ENCODE measurements around the gene RMDN2.

RMDN2 gene

GRCh38 chr2:37925063-37925897 lies at the start of gene RMDN2:
Gene RMDN2, plus strand, starts transcription at chr2:37925287. Its CDS starts 3,991 bp downstream, at chr2:37929278.
- DNase-seq (ENCODE audit: low read depth in 2 of 2), result peak; percentile 63 to 74

- no peak for DNase-seq (ENCODE audit: low read depth in 2 of 2)
These were observed 49.6 kb upstream of the RMDN2 start for GRCh38 chr2:37875403-37875906.

- DNase-seq (ENCODE audit: low read depth in 2 of 2), result no peak
These were observed 48.9 kb upstream of the RMDN2 start for GRCh38 chr2:37876227-37876626.

- DNase-seq (ENCODE audit: low read depth in 2 of 2), result no peak
These were observed 47.4 kb upstream of the RMDN2 start for GRCh38 chr2:37877457-37878315.

GRCh38 chr2:37878536-37878935 lies 46.6 kb upstream of the RMDN2 start:
- DNase-seq (ENCODE audit: low read depth in 2 of 2), result no peak

- DNase-seq (ENCODE audit: low read depth in 2 of 2), result no peak
These were observed 44.5 kb upstream of the RMDN2 start for GRCh38 chr2:37880551-37880950.

- no peak for DNase-seq (ENCODE audit: low read depth in 2 of 2)
These were observed 43.7 kb upstream of the RMDN2 start for GRCh38 chr2:37881397-37881796.

GRCh38 chr2:37882036-37882435 lies 43.1 kb upstream of the RMDN2 start:
- no peak for DNase-seq (ENCODE audit: low read depth in 2 of 2)

GRCh38 chr2:37883518-37883917 lies 41.6 kb upstream of the RMDN2 start:
- DNase-seq (ENCODE audit: low read depth in 2 of 2), result no peak

GRCh38 chr2:37885329-37885993 lies 39.6 kb upstream of the RMDN2 start:
- DNase-seq (ENCODE audit: low read depth in 2 of 2), result no peak

GRCh38 chr2:37886745-37887144 lies 38.3 kb upstream of the RMDN2 start:
- DNase-seq (ENCODE audit: low read depth in 2 of 2), result no peak

- no peak for DNase-seq (ENCODE audit: low read depth in 2 of 2)
These were observed 37.8 kb upstream of the RMDN2 start for GRCh38 chr2:37887286-37887685.

- DNase-seq (ENCODE audit: low read depth in 2 of 2), result peak; percentile 47 to 68
These were observed 34.1 kb upstream of the RMDN2 start for GRCh38 chr2:37890893-37891495.

GRCh38 chr2:37891846-37892435 lies 33.1 kb upstream of the RMDN2 start:
- no peak for DNase-seq (ENCODE audit: low read depth in 2 of 2)

GRCh38 chr2:37892436-37893114 lies 32.5 kb upstream of the RMDN2 start:
- no peak for DNase-seq (ENCODE audit: low read depth in 2 of 2)

- no peak for DNase-seq (ENCODE audit: low read depth in 2 of 2)
These were observed 31.8 kb upstream of the RMDN2 start for GRCh38 chr2:37893327-37893726.

GRCh38 chr2:37894047-37894446 lies 31.0 kb upstream of the RMDN2 start:
- DNase-seq (ENCODE audit: low read depth in 2 of 2), result no peak

GRCh38 chr2:37894601-37895000 lies 30.5 kb upstream of the RMDN2 start:
- DNase-seq (ENCODE audit: low read depth in 2 of 2), result no peak

- DNase-seq (ENCODE audit: low read depth in 2 of 2), result no peak
These were observed 29.9 kb upstream of the RMDN2 start for GRCh38 chr2:37895140-37895539.

GRCh38 chr2:37896319-37896718 lies 28.8 kb upstream of the RMDN2 start:
- no peak for DNase-seq (ENCODE audit: low read depth in 2 of 2)

GRCh38 chr2:37897511-37897910 lies 27.6 kb upstream of the RMDN2 start:
- DNase-seq (ENCODE audit: low read depth in 2 of 2), result no peak
